ENCODE data around the gene HLA-DQA1.

GRCh38 chr6:32642720-32643106, 5.5 kb downstream of the HLA-DQA1 start:
- no peak for TF ChIP-seq CTCF (conservative IDR thresholded peaks at IDR 0.05; ENCODE audit: low read depth in 2 of 2)
- no peak for TF ChIP-seq EZH2phosphoT487 (IDR thresholded peaks at IDR 0.05; ENCODE audit: unreplicated experiment)
- TF ChIP-seq POLR2AphosphoS5 (IDR thresholded peaks at IDR 0.05; ENCODE audit: low read depth): no peak
- TF ChIP-seq JUNB (IDR thresholded peaks at IDR 0.05; ENCODE audit: unreplicated experiment): no peak

Measured in GM23338 (cell line).